Nephron (organoid): ENCODE data around the gene NPY4R2.
"Not testable (repeated sequence)": the region's sequence is repeated elsewhere in the genome, so short reads cannot be mapped to it uniquely, and the experiment has no call there.

Experiments
- H3K27ac Mint-ChIP-seq, 3 experiments: 2 replicates each; pipeline ENCODE4 v1.8.0; 2020; ENCODE audit warnings: mixed read lengths in 3 of 3, mild to moderate bottlenecking in 2 of 3, moderate library complexity in 1 of 3
- H3K27me3 Mint-ChIP-seq: 2 replicates; pipeline ENCODE4 v1.8.0; 2021; ENCODE audit warnings: low read depth, mild to moderate bottlenecking, moderate library complexity, mixed read lengths
- H3K36me3 Mint-ChIP-seq: 2 replicates; pipeline ENCODE4 v1.8.0; 2020; ENCODE audit warnings: low read depth, mixed read lengths
- H3K4me1 Mint-ChIP-seq: 2 replicates; pipeline ENCODE4 v1.8.0; 2020; ENCODE audit warnings: mixed read lengths
- H3K4me3 Mint-ChIP-seq, 3 experiments: 2 replicates each; pipeline ENCODE4 v1.8.0; 2020; ENCODE audit warnings: mild to moderate bottlenecking in 3 of 3, mixed read lengths in 3 of 3, moderate library complexity in 2 of 3
- H3K9me3 Mint-ChIP-seq: 2 replicates; pipeline ENCODE4 v1.8.0; 2020; ENCODE audit warnings: mixed read lengths

Gene NPY4R2

DNA sequence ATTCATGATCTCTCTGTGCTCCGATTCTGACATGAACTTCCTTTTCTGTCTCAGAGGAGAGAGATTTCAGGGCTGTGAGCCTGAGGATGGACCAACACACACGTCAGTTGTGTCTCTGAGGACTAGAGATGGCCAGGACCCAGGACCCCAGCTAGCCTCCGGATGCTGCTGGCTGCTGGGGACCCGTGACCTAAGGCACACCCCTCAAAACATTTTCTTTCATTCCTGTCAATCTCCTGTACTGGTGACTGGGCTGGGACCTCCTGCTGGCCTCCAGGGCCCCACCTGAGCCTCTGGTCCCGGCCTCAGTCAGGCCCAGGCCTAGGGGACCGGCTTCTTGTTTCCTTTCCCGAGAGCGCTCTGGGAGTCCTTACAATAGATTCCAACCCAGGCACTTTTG is 38.7 kb downstream of the NPY4R2 start:
- not testable (repeated sequence) for H3K27ac Mint-ChIP-seq, H3K4me3 Mint-ChIP-seq, H3K27me3 Mint-ChIP-seq, H3K4me1 Mint-ChIP-seq, H3K36me3 Mint-ChIP-seq, H3K9me3 Mint-ChIP-seq

GRCh38 chr10:47959677-47960076 is 41.2 kb downstream of the NPY4R2 start:
- H3K27me3 Mint-ChIP-seq, H3K27ac Mint-ChIP-seq, H3K9me3 Mint-ChIP-seq, H3K36me3 Mint-ChIP-seq, H3K4me3 Mint-ChIP-seq, H3K4me1 Mint-ChIP-seq: not testable (repeated sequence)

- not testable (repeated sequence) for H3K27me3 Mint-ChIP-seq, H3K4me1 Mint-ChIP-seq, H3K27ac Mint-ChIP-seq, H3K9me3 Mint-ChIP-seq, H3K36me3 Mint-ChIP-seq, H3K4me3 Mint-ChIP-seq
Observed at GRCh38 chr10:47960699-47961098, 42.2 kb downstream of the NPY4R2 start.

DNA sequence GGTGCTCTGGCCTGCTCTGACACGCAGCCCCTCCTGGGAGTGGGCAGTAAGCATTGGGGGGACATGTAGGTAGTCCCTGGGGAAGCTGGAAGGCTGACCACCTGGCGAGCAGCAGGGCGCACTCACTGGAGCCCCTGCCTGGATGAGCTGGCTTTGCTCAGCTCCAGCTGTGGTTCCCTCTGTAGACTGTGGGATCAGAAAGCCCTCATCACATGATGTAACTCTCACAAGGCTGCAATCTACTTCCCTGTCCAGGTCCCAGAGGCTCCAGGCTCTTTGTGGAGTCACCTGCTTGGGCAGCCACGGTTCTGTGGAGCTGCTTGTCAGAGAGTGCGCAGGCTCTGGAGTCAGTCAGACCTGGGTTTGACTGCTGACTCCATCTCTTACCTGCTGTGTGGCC is 44.3 kb downstream of the NPY4R2 start:
- H3K4me1 Mint-ChIP-seq, H3K27me3 Mint-ChIP-seq, H3K9me3 Mint-ChIP-seq, H3K36me3 Mint-ChIP-seq, H3K4me3 Mint-ChIP-seq, H3K27ac Mint-ChIP-seq: not testable (repeated sequence)

DNA sequence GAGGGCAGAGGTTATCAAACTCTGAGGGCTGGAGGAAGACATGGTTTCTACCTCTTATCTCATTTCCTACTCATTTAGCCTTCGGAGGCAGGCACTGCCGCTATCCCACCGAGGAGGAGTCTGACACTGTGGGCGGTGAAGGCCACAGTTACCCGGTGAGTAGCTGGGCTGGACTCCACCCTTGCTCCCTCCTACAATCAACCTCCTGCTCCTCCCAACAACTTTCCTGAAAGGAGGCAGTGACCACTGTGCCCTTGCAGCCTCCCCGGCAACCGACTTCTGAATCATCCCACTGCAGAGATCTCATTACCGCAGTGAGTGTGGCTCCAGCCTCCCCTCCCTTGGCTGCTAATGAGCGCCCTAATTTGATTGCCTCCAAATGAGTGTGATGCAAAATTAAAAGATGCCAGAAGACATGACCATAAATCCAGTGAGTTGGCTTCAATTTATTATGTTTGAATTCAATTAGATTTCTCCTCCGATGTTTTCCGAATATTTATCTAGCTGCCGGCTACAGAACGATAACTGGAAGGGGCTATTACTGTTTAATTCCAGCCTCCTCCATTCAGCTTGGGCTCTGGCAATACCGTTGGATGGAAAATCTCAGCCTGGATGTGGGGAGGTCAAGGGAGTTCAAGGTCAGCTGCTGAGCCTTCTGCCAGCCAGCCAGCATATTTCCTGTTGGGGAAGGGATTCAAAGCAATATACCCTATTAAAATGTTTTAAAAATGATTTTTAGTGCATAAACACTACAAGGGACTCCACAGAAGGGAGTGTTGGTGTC is 46.0 kb downstream of the NPY4R2 start:
- not testable (repeated sequence) for H3K4me1 Mint-ChIP-seq, H3K27ac Mint-ChIP-seq, H3K4me3 Mint-ChIP-seq, H3K27me3 Mint-ChIP-seq, H3K36me3 Mint-ChIP-seq, H3K9me3 Mint-ChIP-seq

DNA sequence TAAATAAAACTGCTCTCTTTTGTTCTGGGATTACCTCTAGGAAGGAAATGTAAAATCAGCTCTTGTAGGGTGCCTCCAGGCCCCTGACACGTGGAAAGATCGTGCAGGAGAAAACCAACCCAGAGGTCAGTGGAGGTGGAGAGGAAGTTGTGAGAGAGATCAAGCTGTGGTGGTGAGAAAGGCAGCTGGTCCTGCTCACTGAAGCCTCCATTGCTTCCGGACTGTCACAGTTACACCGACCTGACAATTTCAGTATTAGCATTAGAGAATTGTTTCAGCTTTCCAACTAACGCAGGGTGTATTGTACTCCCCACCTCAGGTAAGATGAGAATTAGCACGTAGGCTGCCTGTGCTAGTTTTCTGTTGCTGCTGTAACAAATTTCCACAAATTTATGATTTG is 50.5 kb downstream of the NPY4R2 start:
- H3K36me3 Mint-ChIP-seq, H3K27ac Mint-ChIP-seq, H3K4me3 Mint-ChIP-seq, H3K4me1 Mint-ChIP-seq, H3K27me3 Mint-ChIP-seq, H3K9me3 Mint-ChIP-seq: not testable (repeated sequence)

DNA sequence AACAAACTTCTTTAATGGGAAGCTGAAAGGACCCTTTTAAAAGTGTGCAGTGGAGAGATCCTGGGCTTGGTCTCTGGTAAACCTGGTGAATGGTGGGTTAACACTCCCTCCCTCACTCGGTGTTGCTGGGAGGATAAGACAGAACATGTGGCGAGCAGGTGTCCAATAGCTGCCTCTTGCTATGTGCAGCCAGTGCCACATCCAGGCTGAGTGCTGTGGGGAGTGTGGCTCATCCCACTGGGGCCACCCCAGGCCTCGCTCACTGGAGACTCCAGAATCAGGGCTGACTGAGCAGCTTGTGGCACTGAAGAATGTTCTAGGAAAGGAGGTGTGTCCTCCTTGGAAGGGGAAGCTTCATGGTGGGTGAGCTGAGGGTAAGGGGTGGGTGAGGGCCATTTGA is 51.6 kb downstream of the NPY4R2 start:
- H3K9me3 Mint-ChIP-seq, H3K4me3 Mint-ChIP-seq, H3K36me3 Mint-ChIP-seq, H3K27ac Mint-ChIP-seq, H3K4me1 Mint-ChIP-seq, H3K27me3 Mint-ChIP-seq: not testable (repeated sequence)

GRCh38 chr10:47971598-47971997 is 53.1 kb downstream of the NPY4R2 start:
- H3K9me3 Mint-ChIP-seq, H3K4me3 Mint-ChIP-seq, H3K36me3 Mint-ChIP-seq, H3K4me1 Mint-ChIP-seq, H3K27me3 Mint-ChIP-seq, H3K27ac Mint-ChIP-seq: not testable (repeated sequence)

- not testable (repeated sequence) for H3K4me3 Mint-ChIP-seq, H3K4me1 Mint-ChIP-seq, H3K36me3 Mint-ChIP-seq, H3K9me3 Mint-ChIP-seq, H3K27ac Mint-ChIP-seq, H3K27me3 Mint-ChIP-seq
Observed at GRCh38 chr10:47972077-47972476, 53.6 kb downstream of the NPY4R2 start.
